DND-41 (cell line): ENCODE data around the gene C10orf90.

Experiments used
- CTCF ChIP-seq: IDR thresholded peaks from 2 replicates; pipeline ENCODE4 v1.5.1; 2012; ENCODE audit warnings: borderline replicate concordance, low read length, moderate library complexity, mild to moderate bottlenecking; ENCODE audit not compliant: poor library complexity, severe bottlenecking; ENCODE audit errors: extremely low read depth
- EZH2 ChIP-seq: IDR thresholded peaks from 3 replicates; pipeline ENCODE4 v1.6.1; 2012; ENCODE audit warnings: borderline replicate concordance, low read depth, mild to moderate bottlenecking, moderate library complexity, low read length, inconsistent platforms; ENCODE audit not compliant: severe bottlenecking

- TF ChIP-seq CTCF (no peak), EZH2 (no peak)
Measured at GRCh38 chr10:126551202-126551601, 119.3 kb downstream of the C10orf90 start.
